GM12892 (cell line): ENCODE results near the gene C2orf92.

ENCODE experiments used
- POLR2A ChIP-seq: IDR thresholded peaks from 2 replicates; pipeline ENCODE4 v1.6.1; 2011; ENCODE audit warnings: low read depth, low read length, control low read depth
- POLR2AphosphoS5 ChIP-seq: IDR thresholded peaks from 2 replicates; pipeline ENCODE4 v1.6.1; 2011; ENCODE audit warnings: low read depth, low read length, control low read depth
- TAF1 ChIP-seq: IDR thresholded peaks from 2 replicates; pipeline ENCODE4 v1.6.1; 2011; ENCODE audit warnings: low read depth, mild to moderate bottlenecking, control low read depth, low read length, borderline replicate concordance

DNA sequence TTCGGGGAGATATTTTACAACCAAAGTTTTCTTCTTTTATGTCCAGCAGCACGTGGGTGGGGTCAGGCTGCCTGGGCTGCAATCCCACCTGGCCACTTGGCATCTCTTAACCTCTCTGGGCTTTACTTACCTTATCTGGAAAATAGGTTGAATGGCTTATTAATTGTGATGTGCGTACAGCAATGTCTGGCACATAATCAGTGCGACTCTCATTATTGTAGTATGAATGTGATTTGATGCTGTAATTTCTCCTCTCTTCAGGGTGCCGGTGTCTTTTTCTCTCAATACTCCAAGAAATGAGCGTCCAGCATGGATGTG is 41.8 kb downstream of the C2orf92 start:
- TF ChIP-seq TAF1, result no peak
- TF ChIP-seq POLR2AphosphoS5, result no peak
- TF ChIP-seq POLR2A, result no peak
